Head of caudate nucleus (tissue), 42 donors: Measurements from ENCODE around the gene CRYBA1.

Experiments
- DNase-seq, 42 donors: peaks; one replicate each; pipeline versions ENCODE4 v3.0.0 to v3.0.0-alpha.2; 2020 to 2021; ENCODE audit warnings: mixed read lengths in 7 of 42
- intact Hi-C: fragments of 100-400 bp; cut with DNase I; formaldehyde crosslinking; loops from one replicate; pipeline ENCODE4 v1.15.0; 2022

CRYBA1 gene

GRCh38 chr17:29303386-29303785 is 56.7 kb downstream of the CRYBA1 start:
- intact Hi-C loops: no loop called here
- no peak for DNase-seq
